DMS79 treated with DMSO at 0.1 percent for 48 hours (cell line): ENCODE results near the gene LGMN.
"Not testable (repeated sequence)": the region's sequence is repeated elsewhere in the genome, so short reads cannot be mapped to it uniquely, and the experiment has no call there.

Experiments
- DNase-seq: peaks from one replicate; lab custom pipeline; 2025; lab: John Stamatoyannopoulos, UW

The LGMN gene

DNA sequence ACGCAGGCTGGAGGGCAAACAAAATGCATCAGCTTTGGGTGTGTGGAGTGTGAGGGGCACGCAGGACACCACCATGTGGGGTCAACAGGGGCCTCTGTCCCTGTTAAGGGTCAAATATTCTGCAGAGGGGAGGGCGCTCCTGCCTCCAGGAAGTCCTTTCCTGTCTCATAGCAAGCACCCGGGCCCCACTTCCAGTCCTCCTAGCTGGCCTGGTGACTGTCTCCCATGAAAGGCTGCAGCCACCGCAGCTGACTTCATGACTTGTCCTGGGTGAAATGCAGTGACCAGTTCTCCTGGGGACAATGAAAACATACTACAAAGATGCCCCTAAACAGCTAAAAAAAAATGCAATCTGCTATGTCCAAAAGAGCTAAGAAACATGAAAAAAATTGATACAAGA is 53.6 kb downstream of the LGMN start:
- DNase-seq: no peak

DNA sequence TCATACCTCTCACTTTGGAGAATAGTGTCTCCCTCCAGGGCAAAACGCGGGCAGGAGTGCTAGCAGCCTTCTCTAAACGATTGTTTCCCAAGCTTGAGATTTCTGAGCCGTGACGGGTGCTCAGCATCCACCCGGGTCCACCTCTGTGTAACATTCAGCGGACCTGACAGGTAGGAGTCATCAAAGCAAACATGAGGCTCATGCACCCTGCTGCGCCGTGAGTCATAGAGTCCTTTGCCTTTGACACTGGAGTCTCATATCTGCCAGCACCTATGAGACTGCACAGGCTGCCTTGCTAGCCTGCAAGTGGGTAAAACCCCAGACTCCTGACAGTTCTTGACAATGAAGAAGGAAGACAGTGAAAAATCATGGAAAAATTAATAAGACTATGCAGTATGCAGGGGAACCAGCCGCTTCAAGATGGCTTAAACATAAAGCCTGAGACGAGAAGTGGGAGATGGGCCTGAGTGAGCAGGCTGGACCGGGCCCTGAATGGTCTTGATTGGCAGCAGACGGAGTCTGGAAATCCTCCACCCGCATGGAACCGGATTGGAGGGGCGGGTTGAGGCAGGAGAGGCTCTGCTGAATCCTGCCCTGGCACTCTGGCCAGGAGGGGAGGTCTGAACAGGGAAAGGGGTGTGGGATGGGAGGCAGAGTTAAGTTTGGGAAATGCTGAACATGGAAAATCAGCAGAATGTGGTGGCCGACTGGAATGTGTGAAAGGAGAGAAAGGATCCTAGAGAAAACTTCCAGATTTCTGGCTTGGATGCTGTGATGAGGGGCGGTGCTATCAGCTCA is 54.2 kb downstream of the LGMN start:
- DNase-seq: no peak

- DNase-seq: peak; percentile 97
These were observed 55.6 kb downstream of the LGMN start for GRCh38 chr14:92692822-92693226.

GRCh38 chr14:92690171-92691011 is 58.0 kb downstream of the LGMN start:
- peak; percentile 78 for DNase-seq

- DNase-seq: no peak
These were observed 59.7 kb downstream of the LGMN start for GRCh38 chr14:92688434-92689375.

- peak; percentile 88 for DNase-seq
These were observed 60.6 kb downstream of the LGMN start for GRCh38 chr14:92687681-92688433.

DNA sequence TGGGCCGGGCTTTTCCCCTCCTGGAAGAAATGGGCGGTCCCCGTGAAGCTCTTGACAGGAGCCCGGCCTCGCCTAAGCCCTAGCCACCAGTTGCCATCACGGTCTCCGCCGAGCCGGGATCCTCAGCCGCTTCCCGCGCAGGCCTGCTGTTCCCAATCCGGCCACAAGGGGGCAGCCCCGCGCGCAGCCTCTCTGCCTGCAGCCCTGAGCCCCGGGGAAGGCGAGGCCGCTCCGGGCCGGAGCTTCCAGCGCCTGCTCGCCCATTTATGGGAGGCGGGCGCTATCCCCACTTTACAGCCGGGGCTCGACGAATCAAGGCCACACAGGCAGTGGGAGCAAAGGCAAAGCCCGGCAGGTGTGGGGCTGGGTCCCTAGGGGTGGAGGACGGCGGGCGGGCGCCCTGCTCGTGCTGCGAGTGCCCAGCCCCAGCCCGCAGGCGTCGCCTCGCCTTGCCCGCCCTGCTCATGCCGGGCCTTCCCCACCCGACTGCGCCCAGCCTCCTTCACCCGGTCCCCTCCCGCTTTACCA is 61.5 kb downstream of the LGMN start:
- peak; percentile 91 for DNase-seq

DNA sequence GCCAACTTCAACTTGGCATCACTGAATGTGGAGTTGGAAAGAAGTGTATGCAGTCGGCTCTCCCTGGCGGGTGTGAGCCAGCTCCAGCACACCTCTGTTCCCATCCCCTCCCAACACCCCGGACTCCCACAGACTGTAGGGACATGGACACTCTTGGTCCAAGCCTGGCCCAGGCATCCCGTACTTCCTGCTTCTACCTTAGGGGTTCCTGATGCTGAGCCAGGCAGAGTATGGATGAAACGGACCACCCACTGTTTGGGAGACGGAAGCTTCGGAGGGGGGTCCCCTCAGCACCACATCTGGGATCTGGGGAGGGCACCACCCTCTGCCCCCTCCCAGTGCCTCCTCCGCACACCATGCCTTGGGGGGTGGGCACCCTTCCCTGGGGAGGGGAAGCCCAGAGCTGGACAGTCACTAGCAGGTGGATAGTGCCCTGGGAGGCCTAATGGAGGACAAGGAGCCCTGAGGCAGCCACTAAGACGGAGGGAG is 62.0 kb downstream of the LGMN start:
- DNase-seq: no peak

DNA sequence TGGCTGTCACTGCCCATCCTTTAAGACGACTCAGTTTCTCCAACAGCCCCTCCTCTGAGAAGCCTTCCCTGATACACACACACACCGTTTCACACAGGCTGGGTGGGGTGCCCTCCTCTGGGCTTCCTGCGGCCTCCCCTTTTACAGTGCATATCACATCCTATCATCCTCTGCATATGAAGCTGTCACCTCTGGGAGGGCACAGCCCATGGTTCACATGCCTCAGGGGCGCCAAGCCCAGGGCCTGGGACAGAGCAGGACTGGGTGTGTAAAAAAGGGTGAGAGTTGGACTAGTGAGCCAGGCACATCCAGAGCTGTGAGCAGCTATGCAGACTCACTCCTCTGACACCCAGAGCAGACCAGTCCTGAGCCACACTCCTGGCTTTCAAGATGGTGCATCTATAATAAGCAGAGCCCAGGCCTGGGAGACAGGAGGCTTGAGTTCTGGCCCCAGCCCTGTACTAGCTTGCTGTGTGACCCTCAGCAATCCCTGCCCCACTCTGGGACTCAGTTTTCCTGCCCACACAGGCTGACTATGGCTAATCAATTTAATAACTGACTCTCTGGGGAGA is 62.6 kb downstream of the LGMN start:
- DNase-seq: no peak

DNA sequence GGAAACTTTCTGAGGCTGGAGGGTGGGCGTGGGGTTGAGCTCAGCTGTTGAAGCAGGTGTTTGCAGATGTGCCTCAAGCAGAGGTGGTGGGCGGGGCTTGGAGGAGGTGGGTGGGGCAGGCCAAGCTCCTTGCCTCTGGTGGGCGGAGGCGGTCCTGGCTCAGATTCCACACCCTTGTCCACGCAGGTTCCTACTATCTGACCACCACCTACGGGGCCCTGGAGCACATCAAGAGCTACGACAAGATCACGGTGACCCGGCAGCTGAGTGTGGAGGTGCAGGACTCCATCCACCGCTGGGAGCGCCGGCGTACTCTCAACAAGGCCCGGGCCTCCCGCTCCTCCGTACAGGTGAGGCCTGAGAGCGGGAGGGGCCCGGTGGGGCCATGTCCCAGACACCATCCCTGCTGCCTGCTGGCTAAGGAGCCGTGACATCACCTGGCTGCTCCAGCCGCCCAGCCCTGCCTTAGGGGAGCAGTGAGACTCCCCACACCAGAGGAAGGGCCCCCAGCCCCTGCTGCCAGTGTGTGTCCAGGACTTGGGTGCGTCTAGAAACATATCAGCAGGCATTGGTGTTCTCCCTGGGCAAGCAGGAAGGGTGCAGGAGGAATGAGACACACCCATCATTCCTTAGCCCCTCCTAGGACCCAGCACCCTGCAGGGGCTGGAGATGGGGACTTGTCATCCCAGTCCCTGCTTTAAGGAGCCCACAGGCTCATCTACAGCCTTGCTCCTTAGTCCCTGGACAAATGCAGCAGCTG is 63.4 kb downstream of the LGMN start:
- no peak for DNase-seq

DNA sequence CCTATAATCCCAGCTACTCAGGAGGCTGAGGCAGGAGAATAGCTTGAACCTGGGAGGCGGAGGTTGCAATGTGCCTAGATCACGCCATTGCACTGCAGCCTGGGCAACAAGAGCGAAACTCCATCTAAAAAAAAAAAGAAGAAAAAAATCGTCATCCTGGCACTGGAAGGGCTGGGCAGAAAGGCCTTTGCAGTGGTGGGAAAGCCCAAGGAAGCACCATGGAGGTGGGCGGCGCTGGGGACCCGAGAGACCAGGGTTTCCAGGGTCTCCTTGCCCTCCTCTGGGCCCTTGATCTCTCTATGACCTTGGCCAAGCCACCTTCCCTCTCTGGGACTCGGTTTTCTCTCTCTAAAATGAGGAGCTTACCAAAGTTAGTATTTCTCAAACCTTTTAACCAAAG is 65.4 kb downstream of the LGMN start:
- DNase-seq: no peak

- peak; percentile 23 for DNase-seq
These were observed 67.4 kb downstream of the LGMN start for GRCh38 chr14:92680781-92681650.

- DNase-seq: not testable (repeated sequence)
These were observed 68.1 kb downstream of the LGMN start for GRCh38 chr14:92680330-92680729.

GRCh38 chr14:92679246-92679645 is 69.2 kb downstream of the LGMN start:
- no peak for DNase-seq

DNA sequence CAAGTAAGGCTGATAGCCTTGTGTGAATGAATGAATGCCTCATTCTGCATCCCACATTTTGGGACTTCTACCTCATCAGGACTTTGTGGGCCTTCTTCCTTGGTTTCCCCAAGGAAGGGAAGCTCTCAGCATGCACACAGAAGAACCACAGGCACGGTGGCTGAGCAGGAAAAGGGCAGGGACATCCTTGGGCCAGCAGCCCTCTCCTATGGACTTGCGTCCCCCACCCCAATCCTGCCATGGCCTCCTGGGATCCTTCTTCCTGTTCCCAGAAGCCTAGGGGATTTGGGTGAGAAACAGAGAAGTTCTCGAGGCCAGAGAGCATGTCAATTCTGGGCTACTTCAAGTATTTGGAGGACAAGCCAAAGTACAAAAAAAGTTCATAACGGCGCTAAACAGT is 69.7 kb downstream of the LGMN start:
- DNase-seq: no peak

DNA sequence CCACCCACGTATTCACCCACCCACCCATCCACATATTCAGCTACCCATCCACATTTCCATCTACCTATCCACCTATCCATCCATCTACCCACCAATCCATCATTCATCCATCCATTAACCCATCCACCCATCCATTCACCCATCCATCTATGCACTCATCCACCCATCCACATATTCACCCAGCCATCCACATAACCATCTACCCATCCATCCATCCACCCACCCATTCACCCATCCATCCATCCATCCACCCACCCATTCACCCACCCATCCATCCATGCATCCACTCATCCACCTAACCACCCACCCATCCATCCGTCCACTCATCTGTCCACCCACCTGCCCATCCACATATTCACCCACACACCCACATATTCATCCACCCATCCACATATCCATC is 70.5 kb downstream of the LGMN start:
- DNase-seq: no peak

GRCh38 chr14:92677087-92677668 is 71.2 kb downstream of the LGMN start:
- DNase-seq: no peak

- no peak for DNase-seq
These were observed 71.9 kb downstream of the LGMN start for GRCh38 chr14:92676403-92677086.
